Activated naive CD8-positive, alpha-beta T cell (primary cell): Measurements from ENCODE around the gene LHX5.
"Not testable (repeated sequence)": the region's sequence is repeated elsewhere in the genome, so short reads cannot be mapped to it uniquely, and the experiment has no call there.

Source experiments
- H3K27ac Mint-ChIP-seq: one replicate; pipeline ENCODE4 v1.8.0; 2021; ENCODE audit warnings: mixed read lengths
- H3K27me3 Mint-ChIP-seq: one replicate; pipeline ENCODE4 v1.8.0; 2021; ENCODE audit warnings: mixed read lengths
- H3K36me3 Mint-ChIP-seq: one replicate; pipeline ENCODE4 v1.8.0; 2021; ENCODE audit warnings: mixed read lengths
- H3K4me1 Mint-ChIP-seq: one replicate; pipeline ENCODE4 v1.8.0; 2021; ENCODE audit warnings: low read depth, mixed read lengths
- H3K4me3 Mint-ChIP-seq: one replicate; pipeline ENCODE4 v1.8.0; 2021; ENCODE audit warnings: mild to moderate bottlenecking, mixed read lengths
- H3K9me3 Mint-ChIP-seq: one replicate; pipeline ENCODE4 v1.8.0; 2021; ENCODE audit warnings: low read depth, mixed read lengths

LHX5 gene

DNA sequence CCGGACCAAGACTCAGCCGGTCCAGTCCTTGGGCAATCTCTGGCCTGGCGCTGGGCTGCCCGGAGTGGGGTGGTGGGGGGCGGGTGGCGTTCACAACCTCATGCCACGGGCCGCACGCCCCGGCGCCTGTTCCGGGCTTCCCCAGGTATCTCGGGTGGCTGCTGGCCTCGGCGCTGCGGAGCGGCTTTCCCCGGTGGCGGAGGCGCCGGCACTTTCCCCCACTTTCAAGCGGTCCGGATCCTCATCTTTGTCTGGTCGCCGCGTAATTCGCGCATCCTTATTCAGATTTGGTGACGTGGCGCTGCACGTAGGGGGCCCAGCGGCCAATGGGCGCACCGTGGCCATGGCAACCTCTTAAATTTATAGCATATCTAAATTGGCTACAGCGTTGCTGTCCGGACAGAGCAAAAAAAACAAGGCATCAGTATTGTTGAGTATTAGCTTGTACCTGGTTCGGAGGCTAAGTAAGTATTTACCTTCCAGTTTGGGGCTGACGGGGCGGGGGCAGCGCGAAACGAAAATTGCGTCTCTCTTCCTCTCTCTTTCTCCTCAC is at the start of gene LHX5:
Gene LHX5, minus strand, starts transcription at position 253 of the 553 bp plus-strand sequence. CDS start 373 bp downstream, outside the sequence.
- H3K9me3 Mint-ChIP-seq: no peaks in the 10 kb centered on the region
- H3K4me1 Mint-ChIP-seq: peaks cover 25% of the 10 kb centered on the region
- no peak within 1 kb of the TSS for H3K4me3 Mint-ChIP-seq
- no peaks in the 10 kb centered on the region for H3K36me3 Mint-ChIP-seq
- peaks cover 47% of the 10 kb centered on the region for H3K27me3 Mint-ChIP-seq
- no peak within 1 kb of the TSS for H3K27ac Mint-ChIP-seq

DNA sequence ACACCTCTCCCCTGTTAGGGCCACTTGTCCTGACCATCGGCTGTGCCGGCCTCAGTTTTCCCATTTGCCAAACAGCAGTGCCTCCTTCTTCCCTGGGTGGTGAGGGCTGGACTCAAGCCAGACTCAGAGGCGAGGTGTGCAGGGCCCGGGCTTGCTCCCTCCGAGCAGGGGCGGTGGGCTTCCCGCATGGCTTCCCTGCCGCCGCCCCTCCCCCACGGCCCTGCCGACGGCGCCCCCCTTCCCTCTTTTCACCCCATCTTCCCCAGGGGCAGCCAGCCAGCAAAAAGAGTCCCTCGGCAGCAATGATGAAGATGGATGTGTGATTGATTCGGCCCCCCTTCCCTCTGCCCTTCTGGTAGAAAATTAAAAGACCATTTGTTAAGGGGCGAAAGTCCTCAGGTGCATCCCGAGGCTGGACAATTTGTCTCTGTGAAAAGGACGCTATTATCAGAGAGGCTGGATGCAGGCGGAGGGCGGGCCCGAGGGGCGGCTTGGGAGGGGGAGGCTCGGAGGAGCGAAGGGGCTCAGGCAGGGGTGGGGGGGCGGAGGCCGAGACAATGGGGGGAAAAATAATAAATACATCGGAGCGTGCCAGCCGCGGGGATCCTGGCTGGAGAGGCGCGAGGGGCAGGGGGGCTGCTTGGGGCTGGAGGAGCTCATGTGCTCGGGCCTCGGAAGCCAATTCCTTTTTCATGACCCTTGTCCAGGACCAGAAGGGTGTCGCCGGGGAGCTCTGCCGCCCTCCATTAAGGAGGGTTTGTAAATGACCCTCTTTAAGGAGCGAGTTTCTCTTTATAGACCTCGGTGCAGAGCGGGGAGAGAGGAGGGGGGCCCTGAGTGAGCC is 48.0 kb upstream of the LHX5 start:
- Mint-ChIP-seq H3K36me3 (no peaks in the 10 kb centered on the region), H3K4me3 (no peak overlapping the region), H3K9me3 (no peaks in the 10 kb centered on the region), H3K27me3 (peaks cover 35% of the 10 kb centered on the region), H3K27ac (no peak overlapping the region), H3K4me1 (peaks cover 6% of the 10 kb centered on the region)

DNA sequence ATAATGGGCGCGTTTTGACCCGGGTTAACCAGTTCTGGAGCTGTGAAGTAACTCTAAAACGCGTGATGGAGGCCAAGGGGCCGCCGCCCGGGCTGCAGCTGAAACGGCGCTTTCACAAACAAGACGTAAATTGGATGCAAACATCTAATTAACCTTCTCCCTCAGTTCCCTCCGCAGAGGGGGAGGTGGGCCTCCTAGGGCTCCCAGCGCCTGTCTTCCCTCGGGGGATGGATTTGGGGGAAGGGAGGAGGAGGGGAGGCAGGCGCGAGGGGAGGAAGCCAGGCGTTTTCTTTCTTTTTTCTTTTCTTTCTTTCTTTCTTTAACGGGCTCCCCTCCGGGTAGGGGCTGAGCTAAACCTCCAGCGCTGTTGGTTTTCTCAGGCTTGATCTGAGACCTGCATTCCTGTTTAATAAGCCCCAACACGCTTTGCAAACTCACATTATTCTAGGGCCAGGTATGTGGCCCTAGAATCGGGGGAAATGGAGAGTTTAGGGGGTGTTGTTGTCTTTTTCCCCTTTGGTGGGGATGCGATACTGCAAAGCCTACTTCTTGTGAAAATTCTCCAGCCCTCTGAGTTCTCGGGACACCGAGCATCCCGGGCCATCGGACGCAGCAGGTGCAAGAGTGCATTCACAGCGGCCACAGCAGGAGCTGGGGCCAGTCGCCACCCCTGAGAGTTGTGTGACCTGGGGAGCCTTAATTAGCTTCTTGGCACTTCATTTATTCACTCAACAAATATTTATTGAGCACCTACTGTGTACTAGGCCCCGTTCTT is 43.6 kb upstream of the LHX5 start:
- Mint-ChIP-seq H3K9me3 (no peaks in the 10 kb centered on the region), H3K27ac (no peak overlapping the region), H3K36me3 (no peaks in the 10 kb centered on the region), H3K4me3 (no peak overlapping the region), H3K27me3 (peaks cover 38% of the 10 kb centered on the region), H3K4me1 (peaks cover 6% of the 10 kb centered on the region)

DNA sequence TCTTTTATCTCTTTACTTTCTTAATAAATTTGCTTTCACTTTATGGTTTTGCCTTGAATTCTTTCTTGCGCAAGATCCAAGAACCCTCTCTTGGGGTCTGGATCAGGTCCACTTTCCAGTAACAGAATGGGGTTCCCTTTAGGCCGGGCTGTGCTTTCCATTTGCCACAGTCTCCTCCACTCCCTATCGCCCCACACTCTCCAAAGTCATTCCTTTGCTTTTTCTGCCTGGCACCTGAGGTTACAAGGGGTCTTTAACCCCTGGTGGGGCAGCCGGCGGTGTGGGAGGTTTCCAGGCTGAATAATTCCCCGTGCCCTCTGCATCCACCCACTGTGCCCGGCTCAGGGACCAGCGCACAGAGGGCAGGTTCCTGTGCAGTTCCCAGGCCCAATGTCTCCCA is 42.9 kb upstream of the LHX5 start:
- no peaks in the 10 kb centered on the region for H3K36me3 Mint-ChIP-seq
- H3K9me3 Mint-ChIP-seq: no peaks in the 10 kb centered on the region
- H3K4me3 Mint-ChIP-seq: no peak overlapping the region
- no peak overlapping the region for H3K27ac Mint-ChIP-seq
- peaks cover 41% of the 10 kb centered on the region for H3K27me3 Mint-ChIP-seq
- peaks cover 6% of the 10 kb centered on the region for H3K4me1 Mint-ChIP-seq

DNA sequence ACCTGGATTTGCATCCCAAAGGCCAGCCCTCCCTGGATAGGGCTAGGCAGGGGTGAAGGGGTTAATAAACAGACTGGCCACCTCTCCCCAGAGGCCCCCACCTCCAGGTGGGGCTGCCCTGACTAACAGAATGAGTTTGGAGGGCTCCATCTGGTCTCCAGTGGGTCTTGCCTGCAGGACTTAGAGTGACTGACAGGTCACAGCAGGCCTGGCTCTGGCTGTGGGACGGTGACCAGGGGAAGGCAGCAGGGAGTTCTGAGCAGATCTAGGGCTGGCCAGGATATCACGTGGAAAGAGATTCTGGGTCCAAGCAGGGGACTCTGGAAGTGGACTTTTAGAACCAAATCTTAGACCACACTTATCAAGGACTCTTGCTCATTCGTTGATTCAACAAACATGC is 40.9 kb upstream of the LHX5 start:
- Mint-ChIP-seq H3K9me3 (peaks cover 3% of the 10 kb centered on the region), H3K4me1 (peaks cover 6% of the 10 kb centered on the region), H3K27ac (no peak overlapping the region), H3K4me3 (no peak overlapping the region), H3K36me3 (no peaks in the 10 kb centered on the region), H3K27me3 (peaks cover 35% of the 10 kb centered on the region)

DNA sequence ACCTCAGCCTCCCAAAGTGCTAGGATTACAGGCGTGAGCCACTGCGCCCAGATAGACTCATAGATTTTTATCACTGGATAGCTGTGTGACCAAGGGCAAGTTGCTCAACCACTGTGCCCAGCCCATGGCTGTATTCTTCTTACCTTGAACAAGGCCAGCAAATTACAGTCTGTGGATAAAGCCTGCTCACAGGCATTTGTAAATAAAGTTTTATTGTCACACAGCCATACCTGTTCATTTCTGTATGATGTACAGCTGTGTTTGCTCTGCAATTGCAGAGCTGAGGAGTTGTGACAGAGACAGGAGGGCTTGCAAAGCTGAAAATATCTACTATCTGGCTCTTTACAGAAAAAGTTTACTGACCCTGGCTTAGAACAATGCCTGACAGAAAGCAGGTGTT is 35.2 kb upstream of the LHX5 start:
- no peak overlapping the region for H3K4me3 Mint-ChIP-seq

DNA sequence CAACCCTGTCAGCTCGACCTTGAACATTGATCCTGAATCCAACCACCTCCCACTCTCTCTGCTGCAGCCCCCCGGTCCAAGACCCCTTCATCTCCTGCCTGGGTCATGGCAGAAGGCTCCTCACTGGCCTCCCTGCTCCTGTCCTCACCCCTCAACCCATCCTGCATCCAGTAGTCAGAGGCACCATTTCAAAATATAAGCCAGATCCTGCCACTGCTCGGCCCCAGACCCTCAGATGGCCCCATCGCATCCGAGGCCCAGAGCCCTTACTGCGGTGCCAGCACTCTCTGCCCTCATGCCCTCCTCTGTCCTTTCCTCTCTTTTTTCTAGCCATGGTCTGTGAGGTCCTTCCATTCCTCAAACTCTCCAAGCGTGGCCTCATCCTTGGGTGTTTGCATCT is 34.3 kb upstream of the LHX5 start:
- H3K27me3 Mint-ChIP-seq: peaks cover 33% of the 10 kb centered on the region
- H3K9me3 Mint-ChIP-seq: peaks cover 3% of the 10 kb centered on the region
- no peaks in the 10 kb centered on the region for H3K36me3 Mint-ChIP-seq
- no peak overlapping the region for H3K4me3 Mint-ChIP-seq
- no peak overlapping the region for H3K27ac Mint-ChIP-seq
- H3K4me1 Mint-ChIP-seq: no peaks in the 10 kb centered on the region

More for the DNA sequence above, 35.2 kb upstream of the LHX5 start:
- H3K9me3 Mint-ChIP-seq: peaks cover 3% of the 10 kb centered on the region
- H3K27ac Mint-ChIP-seq: no peak overlapping the region
- H3K36me3 Mint-ChIP-seq: no peaks in the 10 kb centered on the region
- H3K4me1 Mint-ChIP-seq: no peaks in the 10 kb centered on the region
- peaks cover 35% of the 10 kb centered on the region for H3K27me3 Mint-ChIP-seq

DNA sequence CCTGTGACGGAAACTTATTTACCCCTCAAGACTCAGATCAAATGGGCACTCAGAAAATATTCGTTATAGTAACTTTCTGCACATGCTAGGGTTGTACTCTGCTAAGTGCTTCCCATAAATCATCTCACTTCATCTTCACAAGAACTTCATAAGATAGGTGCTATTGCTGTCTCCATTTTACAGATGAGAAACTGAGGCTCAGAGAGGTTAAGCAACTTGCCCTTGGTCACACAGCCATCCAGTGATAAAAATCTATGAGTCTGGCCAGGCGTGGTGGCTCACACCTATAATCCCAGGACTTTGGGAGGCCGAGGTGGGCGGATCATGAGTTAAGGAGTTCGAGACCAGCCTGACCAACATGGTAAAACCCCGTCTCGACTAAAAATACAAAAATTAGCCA is 33.2 kb upstream of the LHX5 start:
- no peaks in the 10 kb centered on the region for H3K36me3 Mint-ChIP-seq
- H3K4me1 Mint-ChIP-seq: no peaks in the 10 kb centered on the region
- H3K4me3 Mint-ChIP-seq: no peak overlapping the region
- H3K27ac Mint-ChIP-seq: no peak overlapping the region
- peaks cover 34% of the 10 kb centered on the region for H3K27me3 Mint-ChIP-seq
- H3K9me3 Mint-ChIP-seq: peaks cover 3% of the 10 kb centered on the region

DNA sequence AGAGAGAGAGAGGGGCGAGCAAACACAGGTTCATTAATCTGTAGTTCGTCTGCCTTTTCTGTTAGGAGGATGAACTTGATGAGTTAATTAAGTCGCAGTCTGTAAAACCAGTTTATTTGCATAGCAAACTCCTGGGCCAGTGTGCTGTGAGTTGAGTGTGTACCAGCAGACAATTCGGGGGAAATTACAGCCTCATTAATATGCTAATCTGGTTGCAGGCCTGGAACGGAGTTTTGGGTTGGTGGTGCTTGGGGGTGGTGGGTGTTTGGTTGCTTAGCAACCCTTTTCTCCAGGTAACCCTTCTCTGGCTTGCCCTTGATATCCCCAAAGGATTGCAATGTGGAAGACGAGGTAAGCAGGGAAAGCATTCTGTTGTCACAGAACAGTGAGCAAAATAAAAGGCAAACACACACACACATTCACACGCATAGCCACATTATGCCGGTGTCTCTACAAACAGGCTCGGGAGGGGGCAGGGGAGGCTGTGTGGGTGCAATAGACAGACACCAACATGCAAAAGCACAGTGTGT is 29.2 kb upstream of the LHX5 start:
- Mint-ChIP-seq H3K9me3 (no peaks in the 10 kb centered on the region), H3K4me1 (no peaks in the 10 kb centered on the region), H3K36me3 (no peaks in the 10 kb centered on the region), H3K27me3 (peaks cover 28% of the 10 kb centered on the region), H3K27ac (no peak overlapping the region), H3K4me3 (no peak overlapping the region)

DNA sequence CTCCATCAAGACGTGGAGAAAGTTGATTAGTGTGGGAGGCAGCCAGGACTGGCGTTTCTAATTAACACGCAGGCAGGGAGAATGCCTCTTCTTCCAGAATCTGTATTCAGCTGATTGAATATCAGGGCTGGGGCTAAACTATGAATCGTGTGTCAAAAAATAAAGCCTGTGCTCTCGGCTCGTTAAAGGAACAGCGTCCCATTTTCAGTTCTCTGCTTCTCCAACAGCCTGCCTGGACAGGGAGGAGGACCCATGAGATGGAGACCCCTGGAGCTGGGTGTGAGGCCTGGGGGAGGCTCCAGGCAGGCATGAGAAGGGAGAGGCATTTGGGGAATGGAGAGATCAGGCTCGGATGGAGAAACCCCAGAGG is 28.6 kb upstream of the LHX5 start:
- Mint-ChIP-seq H3K27ac (no peak overlapping the region), H3K9me3 (no peaks in the 10 kb centered on the region), H3K4me3 (no peak overlapping the region), H3K36me3 (no peaks in the 10 kb centered on the region), H3K4me1 (no peaks in the 10 kb centered on the region), H3K27me3 (peaks cover 26% of the 10 kb centered on the region)

DNA sequence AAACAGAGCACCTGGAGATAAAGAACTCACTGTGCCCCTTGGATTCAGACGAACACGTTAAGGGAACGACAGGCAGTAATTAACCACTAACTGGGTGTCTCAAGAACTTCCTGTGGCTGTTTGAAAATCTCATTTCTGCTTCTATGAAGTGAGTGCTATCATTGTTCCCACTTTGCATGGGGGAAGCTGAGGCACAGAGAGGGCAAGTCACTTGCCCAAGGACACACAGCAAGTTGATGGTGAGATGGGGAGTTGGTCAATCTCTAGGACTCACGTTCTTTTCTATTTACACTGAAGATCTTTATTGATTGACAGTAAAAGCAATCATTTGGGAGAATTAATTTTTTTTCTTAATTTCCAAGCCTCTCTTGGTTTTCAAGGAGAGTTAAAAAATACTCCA is 26.8 kb upstream of the LHX5 start:
- no peak overlapping the region for H3K4me3 Mint-ChIP-seq
- H3K27ac Mint-ChIP-seq: no peak overlapping the region
- H3K4me1 Mint-ChIP-seq: no peaks in the 10 kb centered on the region
- H3K9me3 Mint-ChIP-seq: no peaks in the 10 kb centered on the region
- peaks cover 24% of the 10 kb centered on the region for H3K27me3 Mint-ChIP-seq
- H3K36me3 Mint-ChIP-seq: no peaks in the 10 kb centered on the region

DNA sequence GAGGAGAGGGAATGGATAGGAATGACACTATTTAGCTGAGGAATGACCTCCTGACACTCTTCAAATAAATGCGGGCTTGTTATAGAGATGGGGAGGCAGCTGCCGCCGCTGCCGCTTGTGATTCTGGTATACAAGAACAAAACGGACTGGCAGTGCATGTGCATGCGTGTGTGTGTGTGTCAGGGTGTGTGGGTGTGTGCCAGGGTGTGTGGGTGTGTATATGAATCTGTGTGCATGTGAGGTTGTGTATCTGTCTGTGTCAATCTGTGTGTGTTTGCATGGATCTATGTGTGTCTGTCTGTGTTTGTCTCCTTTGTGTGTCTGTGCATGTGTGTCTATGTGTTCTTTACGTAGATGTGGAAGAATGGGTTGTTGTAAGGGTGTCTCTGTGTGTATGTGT is 26.0 kb upstream of the LHX5 start:
- Mint-ChIP-seq H3K27me3 (peaks cover 21% of the 10 kb centered on the region), H3K27ac (no peak overlapping the region), H3K9me3 (no peaks in the 10 kb centered on the region), H3K4me1 (no peaks in the 10 kb centered on the region), H3K36me3 (no peaks in the 10 kb centered on the region), H3K4me3 (no peak overlapping the region)

DNA sequence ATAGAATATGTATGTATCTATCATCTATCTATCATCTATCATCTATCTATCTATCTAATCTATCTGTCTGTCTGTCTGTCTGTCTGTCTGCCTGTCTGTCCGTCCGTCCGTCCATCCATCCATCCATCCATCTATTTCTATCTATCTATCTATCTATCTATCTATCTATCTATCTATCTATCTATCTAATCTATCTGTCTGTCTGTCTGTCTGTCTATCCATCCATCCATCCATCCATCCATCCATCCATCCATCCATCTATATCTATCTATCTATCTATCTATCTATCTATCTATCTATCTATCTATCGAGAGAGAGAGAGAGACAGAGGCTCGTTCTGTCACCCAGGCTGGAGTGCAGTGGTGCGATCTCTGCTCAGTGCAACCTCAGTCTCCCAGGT is 24.3 kb upstream of the LHX5 start:
- peaks cover 17% of the 10 kb centered on the region for H3K27me3 Mint-ChIP-seq
- H3K4me3 Mint-ChIP-seq, H3K4me1 Mint-ChIP-seq, H3K36me3 Mint-ChIP-seq, H3K9me3 Mint-ChIP-seq, H3K27ac Mint-ChIP-seq: not testable (repeated sequence)

DNA sequence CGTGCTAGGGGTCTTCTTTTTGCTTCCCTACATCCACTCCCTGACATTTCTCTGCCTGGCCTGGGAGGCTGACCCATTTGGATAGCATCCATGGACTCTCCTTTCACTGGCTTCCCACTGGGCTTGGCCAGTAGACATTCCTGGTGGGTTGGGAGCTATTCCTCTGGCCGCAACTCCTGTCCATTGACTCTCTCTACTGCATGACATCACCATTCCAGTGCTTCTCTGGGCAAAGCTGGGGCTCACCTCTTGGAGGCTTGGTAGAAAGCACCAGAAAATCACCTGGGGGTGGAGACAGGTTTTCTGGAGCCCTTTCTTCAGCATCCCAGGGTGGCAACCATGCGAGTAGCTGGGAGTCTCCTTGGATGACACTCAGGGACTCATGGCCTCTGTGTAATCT is 16.7 kb upstream of the LHX5 start:
- no peak overlapping the region for H3K27ac Mint-ChIP-seq
- no peaks in the 10 kb centered on the region for H3K9me3 Mint-ChIP-seq
- H3K27me3 Mint-ChIP-seq: peaks cover 34% of the 10 kb centered on the region
- no peaks in the 10 kb centered on the region for H3K4me1 Mint-ChIP-seq
- H3K36me3 Mint-ChIP-seq: no peaks in the 10 kb centered on the region
- H3K4me3 Mint-ChIP-seq: no peak overlapping the region

DNA sequence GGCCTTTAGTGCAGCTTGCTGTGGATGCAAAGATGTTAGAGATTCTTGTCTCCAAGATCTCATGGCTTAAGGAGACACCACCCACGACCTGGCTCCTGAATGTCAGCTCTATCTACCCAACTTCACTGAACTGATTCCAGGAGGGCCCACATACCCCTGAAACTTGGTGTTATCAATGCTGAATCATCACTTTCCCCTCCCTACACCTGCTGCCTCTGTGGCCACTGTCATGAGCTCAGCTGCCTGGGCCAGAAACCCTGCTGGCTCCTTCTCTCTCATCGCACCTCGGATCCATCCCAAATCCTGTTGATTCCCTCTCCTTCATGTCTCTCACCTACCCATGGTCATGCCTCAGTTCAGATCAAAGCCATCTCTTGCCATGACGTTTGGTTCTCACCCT is 15.1 kb upstream of the LHX5 start:
- H3K9me3 Mint-ChIP-seq: no peaks in the 10 kb centered on the region
- no peak overlapping the region for H3K27ac Mint-ChIP-seq
- H3K4me1 Mint-ChIP-seq: no peaks in the 10 kb centered on the region
- no peak overlapping the region for H3K4me3 Mint-ChIP-seq
- peaks cover 42% of the 10 kb centered on the region for H3K27me3 Mint-ChIP-seq
- H3K36me3 Mint-ChIP-seq: no peaks in the 10 kb centered on the region
